DND-41 (cell line): ENCODE results near the gene AGPAT3.

ENCODE experiments used
- ATAC-seq: fragments of 200-7000 bp; cut with Tn5 transposase; 3 replicates; pipeline ENCODE4 v1.9.1; 2021; ENCODE audit warnings: low read depth; ENCODE audit not compliant: insufficient read depth
- DNase-seq: peaks from one replicate; pipeline ENCODE4 v3.0.0-alpha.2; 2020
- H2AFZ ChIP-seq: 2 replicates; pipeline ENCODE4 v1.6.0; 2012; ENCODE audit warnings: low read depth, low read length
- H3K27ac ChIP-seq: 2 replicates; pipeline ENCODE4 v1.5.1; 2012; ENCODE audit warnings: low read length, inconsistent platforms
- H3K27me3 ChIP-seq: fragments of 200-600 bp; sonication (generic); 2 replicates; pipeline ENCODE4 v1.6.0; 2012; ENCODE audit warnings: low read length, mild to moderate bottlenecking, inconsistent platforms; ENCODE audit not compliant: insufficient read depth, poor library complexity
- H3K36me3 ChIP-seq: 2 replicates; pipeline ENCODE4 v1.5.1; 2012; ENCODE audit warnings: low read length, inconsistent platforms; ENCODE audit not compliant: insufficient read depth
- H3K4me1 ChIP-seq: 2 replicates; pipeline ENCODE4 v1.5.1; 2012; ENCODE audit warnings: mild to moderate bottlenecking, low read length; ENCODE audit not compliant: insufficient read depth
- H3K4me2 ChIP-seq: 2 replicates; pipeline ENCODE4 v1.6.0; 2012; ENCODE audit warnings: mild to moderate bottlenecking, moderate library complexity, low read length, inconsistent platforms; ENCODE audit not compliant: insufficient read depth
- H3K4me3 ChIP-seq, 2 experiments: fragments of 200-600 bp in 1 of 2; shearing (Covaris generic) in 1 of 2; 2 replicates each; pipeline ENCODE4 v1.5.1; 2012 to 2016; ENCODE audit warnings: inconsistent platforms in 2 of 2, low read length in 2 of 2, mild to moderate bottlenecking in 2 of 2, low read depth in 1 of 2, moderate library complexity in 1 of 2
- H3K79me2 ChIP-seq: 2 replicates; pipeline ENCODE4 v1.6.0; 2012; ENCODE audit warnings: low read length, inconsistent platforms; ENCODE audit not compliant: insufficient read depth
- H3K9ac ChIP-seq: 2 replicates; pipeline ENCODE4 v1.6.0; 2012; ENCODE audit warnings: low read depth, mild to moderate bottlenecking, inconsistent platforms, low read length, moderate library complexity
- H3K9me3 ChIP-seq: 2 replicates; pipeline ENCODE4 v1.5.1; 2012; ENCODE audit warnings: low read length, moderate library complexity, mild to moderate bottlenecking, inconsistent platforms; ENCODE audit not compliant: insufficient read depth, severe bottlenecking
- H4K20me1 ChIP-seq: 2 replicates; pipeline ENCODE4 v1.6.0; 2012; ENCODE audit warnings: low read length; ENCODE audit not compliant: insufficient read depth
- CTCF ChIP-seq: IDR thresholded peaks from 2 replicates; pipeline ENCODE4 v1.5.1; 2012; ENCODE audit warnings: borderline replicate concordance, low read length, moderate library complexity, mild to moderate bottlenecking; ENCODE audit not compliant: poor library complexity, severe bottlenecking; ENCODE audit errors: extremely low read depth
- EZH2 ChIP-seq: IDR thresholded peaks from 3 replicates; pipeline ENCODE4 v1.6.1; 2012; ENCODE audit warnings: borderline replicate concordance, low read depth, mild to moderate bottlenecking, moderate library complexity, low read length, inconsistent platforms; ENCODE audit not compliant: severe bottlenecking

Gene AGPAT3

GRCh38 chr21:43825242-43825935, 39.6 kb upstream of the AGPAT3 start:
- no peaks in the 10 kb centered on the region for H3K36me3 ChIP-seq
- H3K27me3 ChIP-seq: no peaks in the 10 kb centered on the region
- H3K9me3 ChIP-seq: no peaks in the 10 kb centered on the region
- H3K79me2 ChIP-seq: no peaks in the 10 kb centered on the region
- H3K4me2 ChIP-seq: no peak overlapping the region
- no peak overlapping the region for H3K4me3 ChIP-seq
- H2AFZ ChIP-seq: no peak overlapping the region
- ATAC-seq (no peak), DNase-seq (no peak)
- H4K20me1 ChIP-seq: no peaks in the 10 kb centered on the region
- TF ChIP-seq EZH2 (no peak), CTCF (no peak)
- no peak overlapping the region for H3K27ac ChIP-seq
- no peak overlapping the region for H3K9ac ChIP-seq
- no peaks in the 10 kb centered on the region for H3K4me1 ChIP-seq

GRCh38 chr21:43825936-43826622, 38.9 kb upstream of the AGPAT3 start:
- Histone ChIP-seq H2AFZ (no peak overlapping the region), H3K9me3 (no peaks in the 10 kb centered on the region), H3K36me3 (no peaks in the 10 kb centered on the region), H3K9ac (no peak overlapping the region), H3K27me3 (no peaks in the 10 kb centered on the region), H3K4me3 (no peak overlapping the region), H3K4me2 (no peak overlapping the region), H3K79me2 (no peaks in the 10 kb centered on the region), H4K20me1 (no peaks in the 10 kb centered on the region), H3K4me1 (no peaks in the 10 kb centered on the region), H3K27ac (no peak overlapping the region)
- DNase-seq (no peak), ATAC-seq (0 out of 3 replicates have a peak, but pooled peaks have one; percentile 44)
- TF ChIP-seq EZH2 (no peak), CTCF (no peak)

- Histone ChIP-seq H3K4me2 (no peak overlapping the region), H3K79me2 (no peaks in the 10 kb centered on the region), H3K4me1 (no peaks in the 10 kb centered on the region), H3K27me3 (no peaks in the 10 kb centered on the region), H4K20me1 (no peaks in the 10 kb centered on the region), H3K36me3 (no peaks in the 10 kb centered on the region), H3K9me3 (no peaks in the 10 kb centered on the region), H3K27ac (no peak overlapping the region), H3K4me3 (no peak overlapping the region), H2AFZ (no peak overlapping the region), H3K9ac (no peak overlapping the region)
- ATAC-seq (no peak), DNase-seq (no peak)
- no peak for TF ChIP-seq EZH2
- TF ChIP-seq CTCF: no peak
Observed at GRCh38 chr21:43826623-43826974, 38.4 kb upstream of the AGPAT3 start.
